ENCODE measurements around the gene CCDC174.

GRCh38 chr3:14716591-14716990 lies 65.0 kb downstream of the CCDC174 start:
- TF ChIP-seq TAF1 (IDR thresholded peaks at IDR 0.05; ENCODE audit: borderline replicate concordance, insufficient read depth, low read length) (no peak), POLR2AphosphoS5 (IDR thresholded peaks at IDR 0.05; ENCODE audit: low read depth, low read length) (no peak), REST (IDR thresholded peaks at IDR 0.05; ENCODE audit: insufficient read depth in 1 of 2, low read depth in 2 of 2, low read length in 2 of 2) (no peak), SIN3A (IDR thresholded peaks at IDR 0.05; ENCODE audit: borderline replicate concordance, insufficient read depth, low read length) (no peak), FOXP2 (optimal IDR thresholded peaks at IDR 0.05; ENCODE audit: borderline replicate concordance, extremely low read depth, extremely low read length, insufficient read depth) (no peak)
